HG03342 (cell line): ENCODE measurements around the gene MGST2.
A peak's percentile ranks its signal among the peaks of the same experiment; 100 is the strongest.

Source experiments
- ATAC-seq: cut with Tn5 transposase; IDR thresholded peaks from one replicate; pipeline ENCODE4 v1.9.1; 2021; ENCODE audit warnings: mild to moderate bottlenecking, moderate library complexity; ENCODE audit not compliant: unreplicated experiment

MGST2 gene

DNA sequence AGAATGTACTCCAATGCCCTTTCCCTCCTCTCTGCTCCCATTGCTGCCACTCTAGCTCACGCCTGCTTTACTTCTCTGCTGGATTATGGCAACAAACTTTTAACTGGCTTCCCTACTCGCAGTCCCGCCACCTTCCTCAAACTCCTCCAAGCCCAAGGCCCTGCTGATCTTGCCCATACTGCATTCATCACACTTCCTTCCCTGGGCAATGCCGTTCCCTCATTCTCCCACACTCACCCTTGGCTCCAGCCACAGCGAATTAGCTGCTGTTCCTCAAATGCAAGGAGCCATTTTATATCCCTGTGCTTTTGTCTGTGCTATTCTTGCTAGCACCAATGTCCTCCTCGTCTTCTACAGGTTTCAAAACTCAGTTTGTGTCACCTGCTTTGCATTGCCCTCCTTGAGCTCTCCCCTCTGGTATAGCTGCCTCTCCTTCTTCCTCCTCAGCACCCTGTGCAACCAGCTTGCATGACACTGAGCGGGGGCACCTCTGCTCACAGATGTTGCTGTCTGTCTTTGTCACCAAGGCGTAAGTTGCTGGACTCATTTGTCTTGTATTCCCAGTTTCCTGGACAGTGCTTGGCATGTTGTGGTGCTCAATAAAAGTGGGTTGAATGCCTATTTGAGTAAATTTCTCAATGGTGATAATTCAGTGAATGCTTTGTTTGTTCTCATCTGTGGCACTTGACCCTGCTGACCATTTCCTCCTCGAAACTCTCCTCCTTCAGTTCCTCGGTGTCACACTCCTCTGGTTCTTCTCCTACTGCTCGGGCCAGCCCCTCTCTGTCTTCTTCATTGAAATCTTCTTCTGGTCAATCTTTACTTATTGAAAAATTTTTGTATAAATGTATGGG, 22.4 kb upstream of the MGST2 start:
- ATAC-seq = no peak

GRCh38 chr4:139645458-139645857, 20.2 kb upstream of the MGST2 start:
- no peak for ATAC-seq

GRCh38 chr4:139647184-139647583, 18.4 kb upstream of the MGST2 start:
- no peak for ATAC-seq

GRCh38 chr4:139647952-139648351, 17.7 kb upstream of the MGST2 start:
- ATAC-seq = no peak

- ATAC-seq = peak; percentile 86
These were observed 14.1 kb upstream of the MGST2 start for GRCh38 chr4:139651282-139652194.

GRCh38 chr4:139654516-139654915, 11.1 kb upstream of the MGST2 start:
- no peak for ATAC-seq

DNA sequence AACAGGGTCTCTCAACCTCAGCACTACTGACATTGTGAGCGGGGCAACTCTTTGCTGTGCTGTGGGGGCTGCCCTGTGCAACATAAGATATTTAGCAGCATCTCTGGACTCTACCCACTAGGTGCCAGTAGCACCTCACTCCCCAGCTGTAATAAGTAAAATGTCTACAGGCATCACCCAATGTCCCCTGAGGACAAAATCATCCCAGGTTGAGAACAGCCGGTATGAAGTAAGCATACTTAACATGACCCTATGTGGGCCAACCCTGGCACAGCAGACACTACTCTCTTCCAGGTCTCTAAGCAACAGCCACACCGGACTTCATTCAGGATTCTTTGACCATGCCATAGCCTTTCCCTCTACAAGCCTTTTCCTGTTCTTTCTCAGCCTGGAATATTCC, 10.5 kb upstream of the MGST2 start:
- ATAC-seq = no peak

GRCh38 chr4:139656614-139657486, 8.8 kb upstream of the MGST2 start:
- ATAC-seq = peak; percentile 87

DNA sequence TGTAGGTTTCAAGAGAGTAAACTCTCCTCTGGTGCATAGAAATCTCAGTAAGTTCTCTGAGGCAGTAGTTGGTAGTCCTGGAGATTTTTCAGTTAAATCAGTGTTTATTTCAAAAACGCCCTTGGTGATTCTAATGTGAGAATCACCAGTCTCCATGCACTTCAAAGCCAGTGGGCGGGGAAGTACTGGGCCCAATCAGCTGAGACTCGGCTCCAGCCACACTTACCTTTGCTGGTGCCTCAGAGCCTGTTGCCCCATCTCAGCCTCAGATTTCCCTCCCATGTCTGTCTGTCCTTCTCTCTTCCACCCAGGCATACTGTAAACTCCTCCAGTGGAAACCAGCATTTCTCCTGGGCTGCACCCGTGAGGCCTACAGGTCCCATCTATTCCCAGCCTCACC, 7.4 kb upstream of the MGST2 start:
- no peak for ATAC-seq

DNA sequence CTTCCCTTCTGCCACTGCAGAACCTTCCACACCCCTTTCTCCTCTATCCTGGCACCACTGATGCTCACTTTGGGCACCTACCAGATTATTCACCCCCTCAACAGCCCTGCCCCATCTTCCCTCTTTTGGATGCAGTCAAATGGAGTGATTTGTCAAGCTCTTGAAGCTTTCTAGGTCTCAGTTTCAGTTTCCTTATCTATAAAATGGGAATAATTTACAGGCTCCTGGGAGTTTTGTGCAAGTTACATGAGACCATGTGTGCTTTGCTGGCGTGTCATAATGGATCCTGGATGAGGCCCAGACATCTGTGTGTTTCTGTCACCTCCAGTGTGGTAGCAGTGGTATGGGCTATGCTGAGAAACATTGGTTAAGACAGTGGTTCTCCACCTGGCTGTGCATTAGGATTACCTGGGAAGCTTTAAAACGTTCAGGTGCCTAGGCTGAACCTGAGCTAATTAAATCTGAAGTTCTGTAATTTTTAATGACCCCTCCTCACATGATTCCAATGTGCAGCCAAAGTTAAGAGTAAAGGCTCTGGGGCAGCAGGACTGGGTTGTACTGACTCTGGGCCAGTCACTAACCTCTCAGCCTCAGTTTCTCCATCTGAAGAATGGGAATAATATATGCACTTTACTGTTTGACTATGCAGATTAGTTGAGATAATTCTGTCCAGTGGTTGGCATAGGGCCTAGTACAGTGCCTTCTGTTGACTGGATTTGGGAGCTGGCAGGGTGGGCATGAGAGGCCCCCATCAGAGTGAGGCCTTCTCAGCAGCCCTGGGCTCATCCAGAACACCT, 6.8 kb upstream of the MGST2 start:
- no peak for ATAC-seq

GRCh38 chr4:139659735-139660424, 5.7 kb upstream of the MGST2 start:
- no peak for ATAC-seq

- no peak for ATAC-seq
These were observed 5.0 kb upstream of the MGST2 start for GRCh38 chr4:139660568-139661043.

DNA sequence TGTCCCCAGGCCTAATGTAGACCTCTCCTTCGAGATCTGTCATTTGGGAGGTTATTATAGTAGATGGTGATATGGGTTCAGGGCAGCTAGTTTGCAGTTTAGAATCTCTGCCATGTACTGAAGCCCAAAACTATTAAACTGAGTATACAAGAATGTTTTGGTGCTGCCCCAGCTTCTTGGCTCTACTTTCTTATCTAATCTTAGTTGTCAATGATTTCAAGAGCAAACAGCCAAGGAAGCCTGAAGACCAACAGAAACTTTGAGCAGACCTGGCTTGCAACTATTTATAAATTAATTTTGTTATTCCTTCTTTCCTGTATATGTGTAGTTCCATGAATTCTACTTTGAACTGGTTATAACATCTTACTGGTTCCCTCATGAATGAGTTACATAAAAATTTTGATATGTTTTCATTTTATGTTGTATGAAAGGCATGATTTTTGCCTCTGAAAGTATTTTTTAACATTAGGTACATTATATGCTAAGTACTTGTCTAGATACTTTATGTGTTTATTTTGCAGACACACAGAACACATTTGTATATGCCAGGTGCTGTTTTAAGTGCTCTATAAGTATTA, 2.0 kb upstream of the MGST2 start:
- no peak for ATAC-seq

- ATAC-seq = no peak
These were observed 1.2 kb upstream of the MGST2 start for GRCh38 chr4:139664442-139664841.

GRCh38 chr4:139665079-139665689, 435 bp upstream of the MGST2 start:
- ATAC-seq = no peak

DNA sequence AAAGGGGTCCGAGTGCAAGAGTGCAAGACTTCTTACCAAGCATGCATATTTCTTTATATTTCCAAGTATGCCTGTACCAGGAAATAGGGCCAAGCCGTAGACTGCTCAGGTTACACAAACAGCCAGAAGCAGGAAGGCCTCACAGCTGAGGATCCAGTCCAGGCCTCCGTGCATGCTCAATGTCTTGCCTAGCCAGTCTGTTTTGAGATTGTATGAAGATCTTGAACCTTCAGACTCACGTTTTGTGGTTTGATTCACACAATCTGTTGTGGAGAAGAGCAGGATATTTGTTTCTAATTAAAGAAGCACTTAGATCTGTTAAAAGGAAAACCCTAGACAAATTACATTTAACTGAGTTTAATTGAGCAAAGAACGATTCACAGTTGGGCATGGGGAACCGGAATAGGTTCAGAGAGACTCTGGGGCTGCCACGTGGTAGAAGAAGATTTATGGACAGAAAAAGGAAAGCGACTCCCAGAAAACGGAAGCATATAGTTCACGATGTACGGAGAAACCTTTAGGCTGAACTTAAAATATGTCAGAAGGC, 1.2 kb downstream of the MGST2 start:
- peak; percentile 36 for ATAC-seq

DNA sequence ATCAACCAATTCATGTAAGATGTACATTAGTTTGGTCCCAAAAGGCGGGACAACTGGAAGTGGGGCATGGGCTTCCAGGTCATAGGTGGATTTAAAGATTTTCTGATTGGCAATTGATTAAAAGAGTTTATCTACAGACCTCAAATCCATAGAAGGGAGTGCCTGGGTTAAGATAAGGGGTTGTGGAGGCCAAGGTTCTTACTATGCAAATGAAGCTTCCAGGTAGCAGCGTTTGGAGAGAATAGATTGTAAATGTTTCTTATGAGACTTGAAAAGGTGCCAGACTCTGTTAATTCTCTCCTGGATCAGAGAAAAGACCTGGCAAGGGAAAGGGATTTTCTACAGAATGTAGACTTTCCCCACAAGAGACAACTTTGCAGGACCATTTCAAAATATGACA, 2.4 kb downstream of the MGST2 start:
- ATAC-seq = no peak

DNA sequence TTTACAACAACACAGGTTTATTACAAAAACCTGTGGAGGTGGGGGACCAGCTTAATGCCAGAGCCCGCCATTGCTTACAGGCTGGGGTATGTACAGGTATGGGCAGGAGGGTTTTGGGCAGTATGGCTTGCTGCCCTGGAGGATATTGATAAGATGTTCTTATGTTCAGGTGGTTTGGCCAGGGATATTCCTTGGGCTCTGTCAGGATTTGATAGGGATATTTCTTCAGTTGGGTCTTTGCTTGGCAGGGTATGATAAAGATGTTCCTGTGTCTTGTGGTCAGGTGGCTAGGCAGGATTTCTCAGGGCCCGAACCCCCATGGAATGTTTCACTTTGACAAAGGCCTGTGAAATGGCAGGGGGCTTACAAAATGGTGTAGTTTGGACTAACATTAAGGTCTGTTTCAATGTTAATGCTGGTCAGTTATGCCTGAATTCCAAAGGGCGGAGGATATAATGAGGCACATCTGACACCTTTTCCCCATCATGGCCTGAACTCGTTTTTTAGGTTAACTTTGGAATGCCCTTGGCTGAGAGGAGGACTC, 3.1 kb downstream of the MGST2 start:
- ATAC-seq = no peak
